BLaER1 treated with 17β-estradiol and CSF1 and Interleukin-3, amounts not matched to agents 10 nM and 100 nM (cell line): ENCODE data around the gene PPDPF.

ENCODE experiments used
- H3K27ac ChIP-seq, 11 experiments: shearing (Covaris generic); formaldehyde crosslinking; 2 replicates each; pipeline ENCODE4 v1.8.1; 2022
- H3K27me3 ChIP-seq, 11 experiments: shearing (Covaris generic); formaldehyde crosslinking; 2 replicates each; pipeline ENCODE4 v1.8.1; 2022
- H3K36me3 ChIP-seq, 11 experiments: shearing (Covaris generic); formaldehyde crosslinking; 2 replicates each; pipeline ENCODE4 v1.8.1; 2022
- H3K4me1 ChIP-seq, 10 experiments: shearing (Covaris generic); formaldehyde crosslinking; 2 replicates each; pipeline ENCODE4 v1.8.1; 2022
- H3K4me2 ChIP-seq, 11 experiments: shearing (Covaris generic); formaldehyde crosslinking; 2 replicates each; pipeline ENCODE4 v1.8.1; 2022
- H3K4me3 ChIP-seq, 10 experiments: shearing (Covaris generic); formaldehyde crosslinking; 2 replicates each; pipeline ENCODE4 v1.8.1; 2022
- H3K9ac ChIP-seq, 11 experiments: shearing (Covaris generic); formaldehyde crosslinking; 2 replicates each; pipeline ENCODE4 v1.8.1; 2022
- H3K9me3 ChIP-seq, 11 experiments: shearing (Covaris generic); formaldehyde crosslinking; replicated peaks in 1 of 11; 2 replicates each; pipeline ENCODE4 v1.8.1; 2022
- H4K20me1 ChIP-seq, 11 experiments: shearing (Covaris generic); formaldehyde crosslinking; 2 replicates each; pipeline ENCODE4 v1.8.1; 2022
- Cebpa-rat ChIP-seq, 11 experiments: shearing (Covaris generic); IDR thresholded peaks; 2 replicates each; pipeline ENCODE4 v1.8.1; 2022

Gene PPDPF

GRCh38 chr20:63544241-63544957 lies 23.8 kb downstream of the PPDPF start:
- H3K27me3 ChIP-seq, result peaks cover 58 to 86% (median 69%) of the 10 kb centered on the region in 11 experiments
- H3K4me2 ChIP-seq, result no peak overlapping the region
- no peak for TF ChIP-seq Cebpa-rat (IDR thresholded peaks at IDR 0.05)
- peaks cover 0 to 49% (median 39%) of the 10 kb centered on the region in 10 experiments; a peak in 16 of 20 replicates for H3K4me1 ChIP-seq
- H3K4me3 ChIP-seq, result no peak overlapping the region
- H3K36me3 ChIP-seq, result no peaks in the 10 kb centered on the region
- H3K27ac ChIP-seq, result no peak overlapping the region
- no peak overlapping the region for H3K9ac ChIP-seq
- peaks cover 0 to 92% (median 41%) of the 10 kb centered on the region in 11 experiments; a peak in 16 of 22 replicates for H4K20me1 ChIP-seq
- H3K9me3 ChIP-seq, result no peaks in the 10 kb centered on the region

- no peaks in the 10 kb centered on the region for H3K9me3 ChIP-seq
- H4K20me1 ChIP-seq, result peaks cover 0 to 92% (median 41%) of the 10 kb centered on the region in 11 experiments; a peak in 16 of 22 replicates
- no peak overlapping the region for H3K27ac ChIP-seq
- TF ChIP-seq Cebpa-rat (IDR thresholded peaks at IDR 0.05), result no peak
- peak overlapping the region in 5 of 11 experiments; percentile 4 to 39 (median 32); a peak in 4 of 22 replicates for H3K4me2 ChIP-seq
- H3K9ac ChIP-seq, result no peak overlapping the region
- H3K27me3 ChIP-seq, result peaks cover 60 to 86% (median 73%) of the 10 kb centered on the region in 11 experiments
- H3K36me3 ChIP-seq, result no peaks in the 10 kb centered on the region
- peaks cover 0 to 44% (median 33%) of the 10 kb centered on the region in 10 experiments; a peak in 16 of 20 replicates for H3K4me1 ChIP-seq
- H3K4me3 ChIP-seq, result no peak overlapping the region
Measured at GRCh38 chr20:63544958-63545516, 24.5 kb downstream of the PPDPF start.

- no peaks in the 10 kb centered on the region for H3K36me3 ChIP-seq
- no peak overlapping the region for H3K27ac ChIP-seq
- H3K4me1 ChIP-seq, result peaks cover 0 to 39% (median 26%) of the 10 kb centered on the region in 10 experiments; a peak in 16 of 20 replicates
- H3K4me2 ChIP-seq, result peak overlapping the region in 5 of 11 experiments; percentile 4 to 39 (median 32); a peak in 7 of 22 replicates
- TF ChIP-seq Cebpa-rat (IDR thresholded peaks at IDR 0.05), result no peak
- H3K4me3 ChIP-seq, result no peak overlapping the region
- no peak overlapping the region for H3K9ac ChIP-seq
- H3K9me3 ChIP-seq, result no peaks in the 10 kb centered on the region
- peaks cover 66 to 86% (median 76%) of the 10 kb centered on the region in 11 experiments for H3K27me3 ChIP-seq
- peaks cover 0 to 89% (median 44%) of the 10 kb centered on the region in 11 experiments; a peak in 16 of 22 replicates for H4K20me1 ChIP-seq
Measured at GRCh38 chr20:63545814-63546213, 25.2 kb downstream of the PPDPF start.

- no peaks in the 10 kb centered on the region for H3K36me3 ChIP-seq
- H3K4me1 ChIP-seq, result peaks cover 0 to 43% (median 25%) of the 10 kb centered on the region in 10 experiments; a peak in 16 of 20 replicates
- TF ChIP-seq Cebpa-rat (IDR thresholded peaks at IDR 0.05), result no peak
- H3K27me3 ChIP-seq, result peaks cover 72 to 86% (median 79%) of the 10 kb centered on the region in 11 experiments
- no peak overlapping the region for H3K9ac ChIP-seq
- no peak overlapping the region for H3K4me3 ChIP-seq
- peak overlapping the region in 4 of 11 experiments; percentile 4 to 39 (median 32); a peak in 3 of 22 replicates for H3K4me2 ChIP-seq
- no peak overlapping the region for H3K27ac ChIP-seq
- H3K9me3 ChIP-seq, result no peaks in the 10 kb centered on the region
- peaks cover 0 to 83% (median 48%) of the 10 kb centered on the region in 11 experiments; a peak in 17 of 22 replicates for H4K20me1 ChIP-seq
Measured at GRCh38 chr20:63546256-63546955, 25.8 kb downstream of the PPDPF start.

- H3K4me1 ChIP-seq, result peaks cover 0 to 48% (median 30%) of the 10 kb centered on the region in 10 experiments; a peak in 18 of 20 replicates
- H3K9ac ChIP-seq, result no peak overlapping the region
- H3K4me3 ChIP-seq, result no peak overlapping the region
- H3K27ac ChIP-seq, result no peak overlapping the region
- no peak for TF ChIP-seq Cebpa-rat (IDR thresholded peaks at IDR 0.05)
- H3K27me3 ChIP-seq, result peaks cover 80 to 92% (median 86%) of the 10 kb centered on the region in 11 experiments
- no peaks in the 10 kb centered on the region for H3K36me3 ChIP-seq
- no peak overlapping the region for H3K4me2 ChIP-seq
- peaks cover 0 to 81% (median 49%) of the 10 kb centered on the region in 11 experiments; a peak in 17 of 22 replicates for H4K20me1 ChIP-seq
- no peaks in the 10 kb centered on the region for H3K9me3 ChIP-seq
Measured at GRCh38 chr20:63546956-63547724, 26.6 kb downstream of the PPDPF start.

GRCh38 chr20:63547725-63548480 lies 27.3 kb downstream of the PPDPF start, which contains the start of gene SRMS:
TSS of gene SRMS (minus strand) at chr20:63547749. CDS start at chr20:63547463, 286 bp downstream.
- Histone ChIP-seq H3K27me3 (peaks cover 84 to 97% (median 90%) of the 10 kb centered on the region in 11 experiments), H3K27ac (no peak within 1 kb of the TSS), H3K36me3 (no peaks in the 10 kb centered on the region), H3K9me3 (no peaks in the 10 kb centered on the region), H3K9ac (no peak within 1 kb of the TSS), H3K4me2 (peak within 1 kb of the TSS in 6 of 11 experiments; percentile 14 to 46 (median 30); a peak in 5 of 22 replicates), H4K20me1 (peaks cover 0 to 84% (median 51%) of the 10 kb centered on the region in 11 experiments; a peak in 18 of 22 replicates), H3K4me1 (peaks cover 7 to 48% (median 32%) of the 10 kb centered on the region in 10 experiments), H3K4me3 (no peak within 1 kb of the TSS)
- no peak for TF ChIP-seq Cebpa-rat (IDR thresholded peaks at IDR 0.05)

- Histone ChIP-seq H3K4me1 (peaks cover 9 to 49% (median 34%) of the 10 kb centered on the region in 10 experiments), H4K20me1 (peaks cover 0 to 85% (median 50%) of the 10 kb centered on the region in 11 experiments; a peak in 18 of 22 replicates), H3K27me3 (peaks cover 84 to 98% (median 90%) of the 10 kb centered on the region in 11 experiments), H3K36me3 (no peaks in the 10 kb centered on the region), H3K9ac (no peak overlapping the region), H3K4me2 (peak overlapping the region in 6 of 11 experiments; percentile 14 to 46 (median 30); a peak in 6 of 22 replicates), H3K4me3 (no peak overlapping the region), H3K9me3 (no peaks in the 10 kb centered on the region), H3K27ac (no peak overlapping the region)
- TF ChIP-seq Cebpa-rat (IDR thresholded peaks at IDR 0.05), result no peak
Measured at GRCh38 chr20:63548542-63548941, 28.0 kb downstream of the PPDPF start.
